CD14-positive monocyte (primary cell): Measurements from ENCODE around the gene CSF1R. TPM values are rescaled to one million over a fixed set of nuclear protein-coding genes. Genes with fewer than 3 reads are reported as not detected.

Experiments used
- DNase-seq, 3 donors: peaks; one replicate each; pipeline ENCODE4 v3.0.0-alpha.2; 2011 to 2022
- H2AFZ ChIP-seq: 2 replicates; pipeline ENCODE4 v1.6.0; 2012; ENCODE audit warnings: mild to moderate bottlenecking, low read depth, low read length, inconsistent platforms; ENCODE audit not compliant: insufficient read depth, poor library complexity, severe bottlenecking
- H3K27ac ChIP-seq, 2 donors: 1 replicate in 1 of 2; 2 replicates in 1 of 2; pipeline ENCODE4 v1.5.1; 2012 to 2013; ENCODE audit warnings: low read length in 2 of 2, control low read depth in 1 of 2, inconsistent platforms in 1 of 2, low read depth in 1 of 2, mild to moderate bottlenecking in 1 of 2
- H3K27me3 ChIP-seq, 2 donors: one replicate each; pipeline versions ENCODE4 v1.6.0 to v1.6.1; 2011 to 2013; ENCODE audit warnings: low read length in 2 of 2; ENCODE audit not compliant: control insufficient read depth in 2 of 2, insufficient read depth in 2 of 2
- H3K36me3 ChIP-seq, 2 donors: replicated peaks in 1 of 2; 1 replicate in 1 of 2; 2 replicates in 1 of 2; pipeline versions ENCODE4 v1.5.1 to v1.6.1; 2012 to 2013; ENCODE audit warnings: low read length in 2 of 2, control low read depth in 1 of 2, inconsistent platforms in 1 of 2, mild to moderate bottlenecking in 1 of 2; ENCODE audit not compliant: insufficient read depth in 2 of 2, control insufficient read depth in 1 of 2
- H3K4me1 ChIP-seq, 2 donors: 1 replicate in 1 of 2; 2 replicates in 1 of 2; pipeline versions ENCODE4 v1.5.1 to v1.6.1; 2012 to 2013; ENCODE audit warnings: low read length in 2 of 2, control low read depth in 1 of 2, inconsistent platforms in 1 of 2, mild to moderate bottlenecking in 1 of 2, moderate library complexity in 1 of 2; ENCODE audit not compliant: insufficient read depth in 2 of 2, control insufficient read depth in 1 of 2
- H3K4me2 ChIP-seq: replicated peaks from 2 replicates; pipeline ENCODE3; 2012; ENCODE audit warnings: low read length, moderate library complexity, mild to moderate bottlenecking; ENCODE audit not compliant: poor library complexity, severe bottlenecking; ENCODE audit errors: extremely low read depth
- H3K4me3 ChIP-seq, 3 experiments: fragments of 200-600 bp in 1 of 3; sonication (generic) in 1 of 3; replicated peaks in 1 of 3; 1 replicate in 2 of 3; 2 replicates in 1 of 3; pipeline ENCODE4 v1.5.1; 2011 to 2013; ENCODE audit warnings: low read length in 3 of 3, mild to moderate bottlenecking in 3 of 3, control low read depth in 2 of 3, low read depth in 2 of 3, inconsistent platforms in 1 of 3, moderate library complexity in 1 of 3
- H3K79me2 ChIP-seq: 2 replicates; pipeline ENCODE4 v1.6.0; 2012; ENCODE audit warnings: mild to moderate bottlenecking, control low read depth, inconsistent platforms, low read length, moderate library complexity; ENCODE audit not compliant: insufficient read depth
- H3K9ac ChIP-seq: 2 replicates; pipeline ENCODE4 v1.6.0; 2017; ENCODE audit warnings: low read length, mild to moderate bottlenecking; ENCODE audit not compliant: insufficient read depth, poor library complexity, severe bottlenecking
- H3K9me3 ChIP-seq, 2 donors: replicated peaks in 1 of 2; 1 replicate in 1 of 2; 2 replicates in 1 of 2; pipeline versions ENCODE4 v1.5.1 to v1.6.1; 2012 to 2013; ENCODE audit warnings: low read length in 2 of 2, control low read depth in 1 of 2; ENCODE audit not compliant: control insufficient read depth in 1 of 2, insufficient read depth in 1 of 2
- H4K20me1 ChIP-seq: 2 replicates; pipeline ENCODE4 v1.6.0; 2012; ENCODE audit warnings: mild to moderate bottlenecking, low read length, control low read depth, moderate library complexity; ENCODE audit not compliant: insufficient read depth
- H3K27ac Mint-ChIP-seq, 7 donors: one replicate each; pipeline ENCODE4 v1.8.0; 2020; ENCODE audit warnings: mild to moderate bottlenecking in 7 of 7, mixed read lengths in 7 of 7, moderate library complexity in 6 of 7, inconsistent platforms in 2 of 7
- H3K27me3 Mint-ChIP-seq, 3 donors: one replicate each; pipeline ENCODE4 v1.8.0; 2021 to 2022; ENCODE audit warnings: low read depth in 3 of 3, mild to moderate bottlenecking in 3 of 3, mixed read lengths in 3 of 3, moderate library complexity in 3 of 3, inconsistent platforms in 1 of 3
- H3K36me3 Mint-ChIP-seq, 2 donors: one replicate each; pipeline ENCODE4 v1.8.0; 2020; ENCODE audit warnings: mixed read lengths in 2 of 2, inconsistent platforms in 1 of 2, mild to moderate bottlenecking in 1 of 2
- H3K4me1 Mint-ChIP-seq: one replicate; pipeline ENCODE4 v1.8.0; 2020; ENCODE audit warnings: mild to moderate bottlenecking, mixed read lengths
- H3K4me3 Mint-ChIP-seq, 2 donors: one replicate each; pipeline ENCODE4 v1.8.0; 2020; ENCODE audit warnings: mild to moderate bottlenecking in 2 of 2, mixed read lengths in 2 of 2, moderate library complexity in 1 of 2
- H3K9me3 Mint-ChIP-seq, 7 donors: one replicate each; pipeline ENCODE4 v1.8.0; 2020 to 2022; ENCODE audit warnings: mixed read lengths in 7 of 7, mild to moderate bottlenecking in 6 of 7, moderate library complexity in 6 of 7, inconsistent platforms in 2 of 7
- WGBS: methylation state at CpG from one replicate; pipeline ENCODE4 v1.1.5; 2013; ENCODE audit warnings: missing lambda C conversion rate; ENCODE audit not compliant: insufficient coverage; 5-methylcytosine and 5-hydroxymethylcytosine counted together
- intact Hi-C, 2 donors: fragments of 100-400 bp; cut with micrococcal nuclease; formaldehyde crosslinking; loops; one replicate each; pipeline versions ENCODE4 v1.15.0 to v1.15.1; 2023
- polyA plus RNA-seq, 3 donors: library from polyadenylated mRNA; depleted of rRNA in 1 of 3; unstranded in 2 of 3; stranded (reverse) in 1 of 3; fragments of 300-500 nt in 2 of 3; fragments of >200 nt in 1 of 3; fragmentation: Illumina TruSeq in 2 of 3; gene quantifications; 1 replicate in 2 of 3; 2 replicates in 1 of 3; pipeline ENCODE4 v1.2.3, GENCODE V29; 2012 to 2021
- TF ChIP-seq, protein P1 (sequence below): fragments of 200-600 bp; IDR thresholded peaks from one replicate; pipeline ENCODE4 v1.8.0; 2022; ENCODE audit warnings: antibody characterized with exemption, mild to moderate bottlenecking

The CSF1R gene
- polyA plus RNA-seq, 3 donors: 180 to 332 (median 242) TPM

DNA sequence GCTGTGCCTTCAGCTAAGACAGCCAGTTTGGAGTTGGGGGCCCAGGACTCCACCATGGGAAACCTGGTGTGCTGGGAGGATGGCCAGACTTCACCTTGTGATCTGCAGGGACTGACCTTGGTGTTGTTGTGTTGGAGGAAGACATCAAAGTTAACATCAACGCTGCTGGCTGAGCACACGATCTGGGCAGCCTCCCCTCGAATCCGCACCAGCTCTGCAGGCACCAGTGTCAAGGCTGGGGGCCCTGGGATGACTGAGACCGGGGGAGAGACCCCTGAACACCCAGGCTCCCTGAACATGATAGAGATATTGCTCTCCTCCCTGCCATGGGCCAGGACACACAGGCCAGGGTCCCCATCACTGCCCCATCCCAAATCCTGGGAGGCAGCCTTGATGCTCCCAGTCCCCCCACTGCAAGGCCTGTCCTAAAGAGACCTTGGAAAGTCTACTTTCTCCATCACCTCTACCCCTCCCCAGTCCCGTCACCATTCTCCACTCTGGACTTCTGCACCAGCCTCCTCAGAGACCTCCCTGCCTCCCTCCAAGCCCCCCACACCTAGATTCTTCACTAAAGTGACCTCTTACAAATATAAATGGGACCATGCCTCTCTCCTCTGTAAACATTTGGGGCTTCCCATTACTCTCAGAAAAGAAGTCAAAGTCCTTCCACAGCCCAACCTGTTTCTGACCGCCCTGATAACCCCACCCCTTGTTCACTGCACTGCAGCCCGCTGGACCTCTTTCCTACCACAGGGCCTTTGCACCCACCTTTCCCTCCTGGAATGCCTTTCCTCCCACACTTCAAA, 8.2 kb downstream of the CSF1R start:
- intact Hi-C loops: no loop called here

GRCh38 chr5:150077060-150077459, 9.3 kb downstream of the CSF1R start:
- Histone ChIP-seq H3K27me3 (no peaks in the 10 kb centered on the region), H3K79me2 (peaks cover 77% of the 10 kb centered on the region), H3K27ac (peak overlapping the region in 1 of 2 donors; percentile 49), H3K4me2 (no peak overlapping the region), H3K9me3 (no peaks in the 10 kb centered on the region), H4K20me1 (peaks cover 100% of the 10 kb centered on the region), H3K4me3 (no peak overlapping the region), H3K9ac (no peak overlapping the region), H3K4me1 (peaks cover 15 to 16% of the 10 kb centered on the region in 2 donors), H3K36me3 (peaks cover 94% of the 10 kb centered on the region in 2 donors), H2AFZ (no peak overlapping the region)
- TF ChIP-seq, protein P1, sequence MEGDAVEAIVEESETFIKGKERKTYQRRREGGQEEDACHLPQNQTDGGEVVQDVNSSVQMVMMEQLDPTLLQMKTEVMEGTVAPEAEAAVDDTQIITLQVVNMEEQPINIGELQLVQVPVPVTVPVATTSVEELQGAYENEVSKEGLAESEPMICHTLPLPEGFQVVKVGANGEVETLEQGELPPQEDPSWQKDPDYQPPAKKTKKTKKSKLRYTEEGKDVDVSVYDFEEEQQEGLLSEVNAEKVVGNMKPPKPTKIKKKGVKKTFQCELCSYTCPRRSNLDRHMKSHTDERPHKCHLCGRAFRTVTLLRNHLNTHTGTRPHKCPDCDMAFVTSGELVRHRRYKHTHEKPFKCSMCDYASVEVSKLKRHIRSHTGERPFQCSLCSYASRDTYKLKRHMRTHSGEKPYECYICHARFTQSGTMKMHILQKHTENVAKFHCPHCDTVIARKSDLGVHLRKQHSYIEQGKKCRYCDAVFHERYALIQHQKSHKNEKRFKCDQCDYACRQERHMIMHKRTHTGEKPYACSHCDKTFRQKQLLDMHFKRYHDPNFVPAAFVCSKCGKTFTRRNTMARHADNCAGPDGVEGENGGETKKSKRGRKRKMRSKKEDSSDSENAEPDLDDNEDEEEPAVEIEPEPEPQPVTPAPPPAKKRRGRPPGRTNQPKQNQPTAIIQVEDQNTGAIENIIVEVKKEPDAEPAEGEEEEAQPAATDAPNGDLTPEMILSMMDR: no peak
- 100% methylated on average over 4 of the region's 8 CpGs for WGBS
- intact Hi-C loops: no loop called here
- H3K36me3 Mint-ChIP-seq: peaks cover 24 to 26% of the 10 kb centered on the region in 2 donors
- H3K4me3 Mint-ChIP-seq: no peak overlapping the region
- peaks cover 33% of the 10 kb centered on the region for H3K4me1 Mint-ChIP-seq
- no peaks in the 10 kb centered on the region for H3K9me3 Mint-ChIP-seq
- peaks cover 0 to 7% (median 0%) of the 10 kb centered on the region in 3 donors for H3K27me3 Mint-ChIP-seq
- DNase-seq: no peak
- H3K27ac Mint-ChIP-seq: peak overlapping the region in 2 of 7 donors; percentile 2 to 29

More for the DNA sequence above, 8.2 kb downstream of the CSF1R start:
- peaks cover 24 to 29% of the 10 kb centered on the region in 2 donors for H3K36me3 Mint-ChIP-seq
- H3K9ac ChIP-seq: no peak overlapping the region
- peaks cover 0 to 7% (median 3%) of the 10 kb centered on the region in 3 donors for H3K27me3 Mint-ChIP-seq
- H3K79me2 ChIP-seq: peaks cover 79% of the 10 kb centered on the region
- no peak overlapping the region for H3K4me3 ChIP-seq
- H2AFZ ChIP-seq: no peak overlapping the region
- H3K27ac ChIP-seq: no peak overlapping the region
- H3K4me1 ChIP-seq: peaks cover 27 to 28% of the 10 kb centered on the region in 2 donors
- no peaks in the 10 kb centered on the region for H3K27me3 ChIP-seq
- H4K20me1 ChIP-seq: peaks cover 100% of the 10 kb centered on the region
- no peaks in the 10 kb centered on the region for H3K9me3 Mint-ChIP-seq
- H3K4me1 Mint-ChIP-seq: peaks cover 44% of the 10 kb centered on the region
- no peak for DNase-seq
- TF ChIP-seq, protein P1: no peak
- H3K27ac Mint-ChIP-seq: peak overlapping the region in 5 of 7 donors; percentile 9 to 82 (median 43)
- H3K4me2 ChIP-seq: no peak overlapping the region
- no peaks in the 10 kb centered on the region for H3K9me3 ChIP-seq
- H3K36me3 ChIP-seq: peaks cover 83% of the 10 kb centered on the region in 2 donors
- WGBS: 98% methylated on average over 7 of the region's 8 CpGs
- H3K4me3 Mint-ChIP-seq: no peak overlapping the region
